GM15510 (cell line): ENCODE data around the gene ERI3.

ENCODE experiments used
- POLR2A ChIP-seq: IDR thresholded peaks from 3 replicates; pipeline ENCODE4 v1.6.1; 2011; ENCODE audit warnings: borderline replicate concordance; ENCODE audit not compliant: insufficient read length; ENCODE audit errors: extremely low read depth

ERI3 gene

DNA sequence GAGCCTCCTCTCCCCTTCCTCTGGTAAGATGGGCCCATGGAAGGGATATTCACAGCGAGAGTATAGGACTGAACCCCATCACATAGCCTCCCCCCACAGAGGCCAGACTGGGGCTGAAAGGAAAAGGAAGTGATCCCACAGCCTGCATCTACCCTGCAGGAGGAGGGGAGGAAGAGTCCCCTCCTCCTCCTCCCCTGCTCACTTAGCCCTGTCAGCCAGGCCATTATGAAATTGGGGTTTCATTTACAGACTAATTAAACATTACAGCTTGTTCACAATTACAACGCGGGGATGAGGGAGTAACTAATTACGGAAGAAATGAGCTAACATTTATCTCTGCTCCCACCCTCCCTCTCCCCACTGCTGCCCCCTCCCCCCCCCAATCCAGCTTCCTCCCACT lies 116.4 kb downstream of the ERI3 start:
- no peak for TF ChIP-seq POLR2A

DNA sequence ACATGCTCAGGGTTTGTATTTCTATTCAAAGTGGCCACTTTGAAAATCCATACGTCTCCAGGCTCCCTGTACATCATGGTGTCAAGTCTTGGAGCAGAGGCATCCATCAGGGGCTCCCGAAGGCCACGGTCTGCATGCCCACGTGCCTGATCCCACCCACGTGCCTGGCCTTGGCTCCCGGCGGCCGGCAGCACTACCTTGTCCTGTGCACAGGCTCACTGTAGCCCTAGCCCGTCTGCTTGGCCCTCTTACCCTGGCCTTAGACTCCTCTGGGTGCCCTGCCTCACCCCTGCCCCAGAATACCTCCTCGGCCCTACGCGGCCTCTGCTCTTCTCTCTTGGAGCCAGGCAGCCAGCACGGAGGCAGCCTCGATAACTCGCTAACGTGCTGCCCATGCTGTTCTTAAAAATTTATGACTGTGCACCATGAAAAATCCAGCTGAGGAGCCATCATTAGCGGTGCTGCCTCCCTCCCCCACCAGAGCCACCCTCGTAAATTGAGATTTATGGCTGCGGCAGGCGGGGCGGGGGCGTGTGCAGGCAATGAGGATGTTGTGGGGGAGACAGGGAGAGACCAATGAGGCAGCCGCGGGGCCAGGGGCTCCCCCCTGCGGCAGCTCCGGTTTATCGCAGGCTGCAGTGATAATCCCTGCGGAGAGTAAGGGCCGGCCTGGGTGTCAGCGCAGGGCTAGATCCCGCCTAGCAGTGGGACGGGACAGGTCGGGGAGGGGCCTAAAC lies 117.2 kb downstream of the ERI3 start:
- TF ChIP-seq POLR2A, result no peak

DNA sequence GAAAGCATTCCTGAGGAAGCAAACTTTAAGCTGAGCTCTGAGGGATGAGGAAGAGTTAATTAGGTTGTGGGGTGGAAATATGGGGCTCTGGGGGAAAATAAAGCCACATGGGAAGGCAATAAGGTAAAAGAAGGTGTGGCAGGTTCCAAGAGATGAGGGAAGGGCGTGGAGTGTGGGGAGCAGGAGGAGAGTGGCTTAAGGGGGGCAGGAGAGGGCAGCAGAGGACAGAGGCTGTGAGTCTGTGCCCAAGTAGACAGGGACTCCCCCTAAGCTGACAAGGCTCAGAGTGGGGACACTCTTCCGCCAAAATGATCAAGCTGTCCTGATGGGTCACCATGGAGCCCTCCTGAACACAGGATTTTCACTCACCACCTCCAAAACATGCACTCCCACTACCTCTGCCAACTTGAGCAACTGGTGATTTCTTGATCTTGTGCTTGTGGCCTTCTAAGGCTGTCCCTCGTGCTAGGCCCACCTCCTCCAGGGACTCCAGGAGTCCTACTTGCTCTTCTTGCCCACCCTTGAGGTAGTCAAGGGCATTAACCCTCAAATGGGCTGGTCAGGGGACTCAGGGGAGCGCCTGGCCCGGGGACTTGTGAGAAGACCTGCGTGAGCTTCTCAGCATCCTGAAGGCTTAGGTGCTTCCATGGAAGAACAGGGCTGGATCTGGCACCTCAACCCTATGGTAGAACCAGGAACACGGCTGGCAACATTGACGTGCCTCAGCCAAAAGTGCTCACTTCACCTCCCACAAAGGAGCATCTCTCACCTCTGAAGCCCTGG lies 118.4 kb downstream of the ERI3 start:
- no peak for TF ChIP-seq POLR2A

DNA sequence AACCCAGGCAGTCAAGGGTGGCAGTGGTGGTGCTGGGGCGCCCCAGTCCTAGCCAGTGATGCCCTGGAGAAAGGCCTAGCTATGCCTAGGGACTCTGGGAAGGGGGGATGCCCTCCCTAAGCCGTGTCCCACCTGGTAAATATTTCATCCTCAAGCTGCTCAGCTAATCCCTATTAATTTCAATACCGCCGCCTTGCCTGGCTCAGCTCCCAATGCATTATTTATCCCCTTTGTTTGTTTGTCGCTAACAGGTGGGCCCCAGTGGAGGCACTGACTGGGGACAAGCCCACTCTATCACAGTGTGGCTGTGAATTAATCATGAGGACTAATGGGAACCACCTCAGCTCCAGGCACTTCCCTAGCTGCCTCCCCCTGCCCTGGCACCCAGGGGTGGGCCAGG lies 119.2 kb downstream of the ERI3 start:
- no peak for TF ChIP-seq POLR2A

- TF ChIP-seq POLR2A, result no peak
Measured at GRCh38 chr1:44233593-44233992, 121.5 kb downstream of the ERI3 start.

DNA sequence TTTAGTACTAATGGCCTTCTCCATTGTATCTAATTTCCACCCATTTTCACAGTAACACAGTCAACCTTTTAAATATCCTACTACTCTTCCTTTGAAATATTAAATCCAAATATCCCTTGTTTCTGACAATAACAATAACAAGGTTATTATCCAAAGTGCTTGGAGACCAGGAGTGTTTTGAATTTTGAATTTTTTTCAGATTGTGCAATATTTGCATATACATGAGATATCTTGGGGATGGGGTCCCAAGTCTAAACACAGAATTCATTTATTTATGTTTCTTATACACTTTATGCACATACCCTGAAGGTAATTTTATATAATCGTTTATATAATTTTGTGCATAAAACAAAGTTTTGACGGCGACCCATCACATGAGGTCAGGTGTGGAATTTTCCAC lies 124.3 kb downstream of the ERI3 start:
- no peak for TF ChIP-seq POLR2A

DNA sequence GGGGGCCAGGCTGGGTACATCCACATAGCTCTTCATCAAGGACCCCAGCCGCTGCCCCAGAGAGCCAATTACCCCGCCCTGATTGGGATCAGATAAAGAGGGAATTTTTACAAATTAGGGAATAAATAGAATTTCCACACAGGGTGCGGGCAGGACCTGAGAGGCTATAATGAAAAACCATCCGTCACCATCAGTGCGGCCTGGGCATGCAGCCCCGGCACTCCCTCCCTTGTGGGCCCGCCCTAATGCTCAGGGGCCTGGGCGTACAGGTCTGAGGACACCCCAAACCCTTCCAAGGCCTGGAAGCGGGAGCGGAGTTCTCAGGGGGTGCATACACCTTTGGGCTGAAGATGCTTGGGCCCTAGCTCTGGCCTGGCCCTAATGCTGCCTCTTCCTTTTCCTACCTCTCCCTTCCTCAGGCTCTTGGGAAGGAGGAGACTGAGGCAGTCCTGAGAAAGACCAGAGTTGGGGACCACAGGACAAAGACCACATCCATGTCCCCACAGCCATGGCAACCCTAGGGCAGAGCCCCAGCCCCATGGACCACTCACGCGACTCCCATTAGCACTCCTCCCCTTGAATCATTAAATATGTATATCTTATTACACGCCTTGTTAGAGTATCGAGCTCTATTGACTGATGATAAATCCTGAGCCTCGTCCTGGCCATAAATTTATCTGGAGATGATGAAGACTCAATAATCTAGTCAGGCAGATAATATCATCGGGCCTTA lies 125.5 kb downstream of the ERI3 start:
- no peak for TF ChIP-seq POLR2A

DNA sequence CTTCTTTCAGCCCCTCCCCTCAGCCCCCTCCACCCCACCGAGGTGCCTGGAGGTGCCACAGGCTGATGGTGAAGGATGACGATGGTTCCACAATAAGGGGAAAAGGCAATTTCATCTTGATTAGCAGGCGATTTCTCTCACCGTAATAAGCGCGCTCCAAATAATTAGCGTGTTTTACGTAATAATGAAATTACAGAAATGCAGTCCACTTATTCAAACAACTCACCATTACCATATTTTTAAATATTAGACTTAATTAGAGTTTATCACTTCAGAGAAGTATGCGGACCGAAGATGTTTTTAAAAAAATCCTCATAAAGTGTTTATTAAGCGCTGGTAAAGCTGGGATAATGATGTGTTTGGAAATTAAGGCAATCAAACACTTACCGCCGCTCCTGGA lies 126.8 kb downstream of the ERI3 start:
- TF ChIP-seq POLR2A, result no peak

- TF ChIP-seq POLR2A, result no peak
Measured at GRCh38 chr1:44227211-44227610, 127.8 kb downstream of the ERI3 start.

- TF ChIP-seq POLR2A, result no peak
Measured at GRCh38 chr1:44225761-44226160, 129.3 kb downstream of the ERI3 start.

DNA sequence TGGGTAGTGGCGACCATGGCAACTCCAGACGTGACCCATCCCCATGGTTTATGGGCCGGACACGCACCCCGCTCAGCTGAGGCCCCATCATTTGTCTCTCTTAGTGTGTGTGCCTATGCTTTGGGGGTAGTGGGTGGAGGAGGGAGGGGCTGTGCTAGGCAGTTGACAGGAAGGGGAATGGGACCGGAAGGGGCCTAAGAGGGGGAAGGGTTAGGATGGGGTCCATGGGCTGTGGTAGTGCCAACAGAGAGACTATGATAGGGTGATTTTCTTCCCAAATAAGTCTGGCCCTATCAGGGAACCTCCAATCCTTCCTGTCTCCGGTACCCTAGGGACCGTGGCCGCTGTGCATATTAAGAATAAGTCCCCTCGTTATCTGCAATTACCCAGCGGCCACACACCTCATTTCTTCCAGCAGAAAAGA lies 131.9 kb downstream of the ERI3 start:
- TF ChIP-seq POLR2A, result no peak

GRCh38 chr1:44222397-44223186 lies 132.5 kb downstream of the ERI3 start:
- no peak for TF ChIP-seq POLR2A

DNA sequence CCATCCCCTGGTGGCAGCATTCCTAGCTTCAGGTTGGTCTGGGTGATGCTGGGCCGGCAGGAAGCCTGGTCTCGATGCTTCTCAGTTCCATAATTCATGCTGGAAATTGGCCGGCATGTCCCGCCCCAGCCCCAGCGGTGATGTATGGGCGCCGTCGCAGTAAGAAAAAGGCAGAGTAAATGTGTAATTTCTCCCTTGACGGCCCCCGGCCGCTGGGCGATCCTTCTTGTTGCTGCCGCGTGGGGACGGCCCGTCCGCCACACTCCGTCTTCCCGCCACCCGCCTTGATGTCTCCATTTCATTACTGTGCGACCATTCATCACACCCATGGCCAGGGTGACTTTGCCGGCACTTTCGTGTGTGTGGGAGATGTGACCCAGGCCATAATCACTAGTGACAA lies 133.3 kb downstream of the ERI3 start:
- TF ChIP-seq POLR2A, result no peak

DNA sequence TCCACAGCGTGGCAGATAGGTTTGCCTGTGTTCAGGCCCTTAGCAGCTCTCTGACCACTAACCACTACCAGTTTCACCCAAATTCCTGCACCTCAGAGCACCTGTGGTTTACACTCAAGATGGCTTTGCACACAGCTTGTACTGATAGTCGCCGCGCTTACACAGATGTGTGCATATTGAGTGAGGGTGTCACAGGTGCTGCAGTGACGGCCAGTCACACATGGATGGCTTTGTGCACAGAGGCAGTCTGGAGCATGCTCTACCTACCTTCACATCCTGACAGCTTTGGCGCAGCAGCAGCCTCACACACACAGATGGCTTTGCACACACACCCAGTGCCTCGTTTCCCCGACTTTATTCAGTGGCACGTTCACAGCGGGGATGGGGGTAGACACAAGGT lies 134.3 kb downstream of the ERI3 start:
- TF ChIP-seq POLR2A, result no peak
